ENCODE results near the gene ASB17. TPM values are rescaled to one million over a fixed set of nuclear protein-coding genes. Genes with fewer than 3 reads are reported as not detected.
A peak's percentile ranks its signal among the peaks of the same experiment; 100 is the strongest.
"Not testable (repeated sequence)": the region's sequence is repeated elsewhere in the genome, so short reads cannot be mapped to it uniquely, and the experiment has no call there.

The ASB17 gene
- total and polyA plus RNA-seq, 9 donors, result not detected

- WGBS (ENCODE audit: insufficient coverage), result no CpG with 5 or more reads among the region's 1 CpG
- Histone ChIP-seq H3K27ac (ENCODE audit: low read length) (no peak overlapping the region), H3K4me3 (ENCODE audit: low read length) (no peak overlapping the region), H3K27me3 (ENCODE audit: control insufficient read depth, insufficient read depth, low read length) (no peaks in the 10 kb centered on the region), H3K9me3 (replicated peaks; ENCODE audit: control insufficient read depth, low read depth, low read length) (no peaks in the 10 kb centered on the region), H3K36me3 (ENCODE audit: control insufficient read depth, insufficient read depth, low read length) (no peaks in the 10 kb centered on the region), H3K4me1 (ENCODE audit: control insufficient read depth, insufficient read depth, low read length) (no peaks in the 10 kb centered on the region)
- no peak for DNase-seq
Observed at GRCh38 chr1:75952016-75952415, 19.8 kb upstream of the ASB17 start.

GRCh38 chr1:75950176-75950575 lies 18.0 kb upstream of the ASB17 start:
- no peak overlapping the region for H3K27ac ChIP-seq (ENCODE audit: low read length)
- H3K9me3 ChIP-seq (replicated peaks; ENCODE audit: control insufficient read depth, low read depth, low read length), result no peaks in the 10 kb centered on the region
- no CpG with 5 or more reads among the region's 3 CpGs for WGBS (ENCODE audit: insufficient coverage)
- H3K27me3 ChIP-seq (ENCODE audit: control insufficient read depth, insufficient read depth, low read length), result no peaks in the 10 kb centered on the region
- no peaks in the 10 kb centered on the region for H3K4me1 ChIP-seq (ENCODE audit: control insufficient read depth, insufficient read depth, low read length)
- no peak overlapping the region for H3K4me3 ChIP-seq (ENCODE audit: low read length)
- no peak for DNase-seq
- no peaks in the 10 kb centered on the region for H3K36me3 ChIP-seq (ENCODE audit: control insufficient read depth, insufficient read depth, low read length)

GRCh38 chr1:75943037-75943436 lies 10.8 kb upstream of the ASB17 start:
- H3K36me3 ChIP-seq (ENCODE audit: control insufficient read depth, insufficient read depth, low read length); H3K9me3 ChIP-seq (replicated peaks; ENCODE audit: control insufficient read depth, low read depth, low read length); H3K4me3 ChIP-seq (ENCODE audit: low read length); H3K27me3 ChIP-seq (ENCODE audit: control insufficient read depth, insufficient read depth, low read length); H3K27ac ChIP-seq (ENCODE audit: low read length); H3K4me1 ChIP-seq (ENCODE audit: control insufficient read depth, insufficient read depth, low read length): not testable (repeated sequence)
- DNase-seq, result peak; percentile 11
- 74% methylated on average over 3 of the region's 4 CpGs for WGBS (ENCODE audit: insufficient coverage)

DNA sequence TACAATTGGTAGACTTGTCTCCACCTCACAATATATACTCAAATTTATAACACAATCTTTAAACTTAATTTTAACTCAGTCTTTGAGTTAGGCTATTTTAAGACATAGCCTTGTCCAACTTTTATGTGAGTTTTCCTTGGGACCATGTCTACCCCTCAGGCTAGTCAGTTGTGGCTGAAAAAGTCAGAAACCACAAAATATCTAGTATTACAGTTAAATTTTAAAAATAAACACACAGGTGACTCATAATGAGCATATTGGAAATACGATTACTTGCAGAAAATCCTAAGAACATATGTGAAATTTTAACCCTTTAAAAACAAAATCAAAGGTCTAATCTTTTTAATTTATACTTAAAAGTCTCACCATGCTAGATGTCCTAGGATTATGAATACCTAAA lies 4.8 kb upstream of the ASB17 start:
- WGBS (ENCODE audit: insufficient coverage), result no CpG with 5 or more reads among the region's 1 CpG
- Histone ChIP-seq H3K36me3 (ENCODE audit: control insufficient read depth, insufficient read depth, low read length) (no peaks in the 10 kb centered on the region), H3K27me3 (ENCODE audit: control insufficient read depth, insufficient read depth, low read length) (no peaks in the 10 kb centered on the region), H3K27ac (ENCODE audit: low read length) (no peak overlapping the region), H3K9me3 (replicated peaks; ENCODE audit: control insufficient read depth, low read depth, low read length) (no peaks in the 10 kb centered on the region), H3K4me3 (ENCODE audit: low read length) (no peak overlapping the region), H3K4me1 (ENCODE audit: control insufficient read depth, insufficient read depth, low read length) (no peaks in the 10 kb centered on the region)
- no peak for DNase-seq

DNA sequence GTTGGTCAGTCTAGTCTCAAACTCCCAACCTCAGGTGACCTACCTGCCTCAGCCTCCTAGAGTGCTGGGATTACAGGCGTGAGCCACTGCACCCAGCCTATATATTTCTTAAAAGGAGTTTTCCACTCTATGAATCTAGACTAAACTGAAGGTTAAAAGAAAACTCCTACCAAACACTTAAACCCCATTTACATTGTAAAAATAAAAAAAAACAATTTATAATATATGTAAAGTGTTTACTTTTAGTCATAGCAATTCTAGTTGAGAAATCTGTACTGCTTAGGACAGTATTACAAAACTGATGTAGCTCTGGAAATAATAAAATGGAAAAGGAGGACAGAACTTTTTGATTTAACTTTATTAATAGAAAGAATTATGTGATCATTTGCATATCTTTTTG lies 9.5 kb downstream of the ASB17 start:
- WGBS (ENCODE audit: insufficient coverage), result no CpG with 5 or more reads among the region's 1 CpG
- no peak overlapping the region for H3K4me3 ChIP-seq (ENCODE audit: low read length)
- DNase-seq, result no peak
- no peaks in the 10 kb centered on the region for H3K4me1 ChIP-seq (ENCODE audit: control insufficient read depth, insufficient read depth, low read length)
- H3K36me3 ChIP-seq (ENCODE audit: control insufficient read depth, insufficient read depth, low read length), result no peaks in the 10 kb centered on the region
- H3K27me3 ChIP-seq (ENCODE audit: control insufficient read depth, insufficient read depth, low read length), result no peaks in the 10 kb centered on the region
- H3K27ac ChIP-seq (ENCODE audit: low read length), result no peak overlapping the region
- H3K9me3 ChIP-seq (replicated peaks; ENCODE audit: control insufficient read depth, low read depth, low read length), result no peaks in the 10 kb centered on the region

GRCh38 chr1:75916834-75917233 lies 15.4 kb downstream of the ASB17 start:
- no peaks in the 10 kb centered on the region for H3K9me3 ChIP-seq (replicated peaks; ENCODE audit: control insufficient read depth, low read depth, low read length)
- H3K4me1 ChIP-seq (ENCODE audit: control insufficient read depth, insufficient read depth, low read length), result no peaks in the 10 kb centered on the region
- H3K27ac ChIP-seq (ENCODE audit: low read length), result no peak overlapping the region
- H3K36me3 ChIP-seq (ENCODE audit: control insufficient read depth, insufficient read depth, low read length), result no peaks in the 10 kb centered on the region
- 92% methylated on average over 2 of the region's 2 CpGs for WGBS (ENCODE audit: insufficient coverage)
- H3K4me3 ChIP-seq (ENCODE audit: low read length), result no peak overlapping the region
- no peaks in the 10 kb centered on the region for H3K27me3 ChIP-seq (ENCODE audit: control insufficient read depth, insufficient read depth, low read length)
- no peak for DNase-seq

- Histone ChIP-seq H3K36me3 (ENCODE audit: control insufficient read depth, insufficient read depth, low read length) (no peaks in the 10 kb centered on the region), H3K4me1 (ENCODE audit: control insufficient read depth, insufficient read depth, low read length) (no peaks in the 10 kb centered on the region), H3K4me3 (ENCODE audit: low read length) (no peak overlapping the region), H3K27ac (ENCODE audit: low read length) (no peak overlapping the region), H3K27me3 (ENCODE audit: control insufficient read depth, insufficient read depth, low read length) (no peaks in the 10 kb centered on the region), H3K9me3 (replicated peaks; ENCODE audit: control insufficient read depth, low read depth, low read length) (no peaks in the 10 kb centered on the region)
- no CpG with 5 or more reads among the region's 2 CpGs for WGBS (ENCODE audit: insufficient coverage)
- peak; percentile 37 for DNase-seq
Observed at GRCh38 chr1:75908717-75909152, 23.5 kb downstream of the ASB17 start.

DNA sequence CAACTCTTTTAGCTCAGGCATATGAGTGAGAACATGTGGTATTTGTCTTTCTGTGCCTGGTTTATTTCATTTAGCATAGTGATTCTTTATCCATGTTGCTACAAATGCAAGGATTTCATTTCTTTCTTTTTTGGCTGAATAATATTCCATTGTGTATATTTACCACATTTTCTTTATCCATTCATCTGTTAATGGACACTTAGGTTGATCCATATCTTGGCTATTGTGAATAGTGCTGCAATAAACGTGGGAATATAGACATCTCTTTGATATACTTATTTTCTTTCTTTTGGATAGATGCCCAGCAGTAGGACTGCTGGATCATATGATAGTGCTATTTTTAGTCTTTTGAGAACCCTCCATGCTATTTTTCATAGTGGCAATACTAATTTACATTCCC lies 30.8 kb downstream of the ASB17 start:
- Histone ChIP-seq H3K4me3 (ENCODE audit: low read length) (no peak overlapping the region), H3K27ac (ENCODE audit: low read length) (no peak overlapping the region), H3K27me3 (ENCODE audit: control insufficient read depth, insufficient read depth, low read length) (no peaks in the 10 kb centered on the region), H3K9me3 (replicated peaks; ENCODE audit: control insufficient read depth, low read depth, low read length) (no peaks in the 10 kb centered on the region), H3K4me1 (ENCODE audit: control insufficient read depth, insufficient read depth, low read length) (no peaks in the 10 kb centered on the region), H3K36me3 (ENCODE audit: control insufficient read depth, insufficient read depth, low read length) (no peaks in the 10 kb centered on the region)
- no CpG with 5 or more reads among the region's 1 CpG for WGBS (ENCODE audit: insufficient coverage)
- DNase-seq, result no peak

DNA sequence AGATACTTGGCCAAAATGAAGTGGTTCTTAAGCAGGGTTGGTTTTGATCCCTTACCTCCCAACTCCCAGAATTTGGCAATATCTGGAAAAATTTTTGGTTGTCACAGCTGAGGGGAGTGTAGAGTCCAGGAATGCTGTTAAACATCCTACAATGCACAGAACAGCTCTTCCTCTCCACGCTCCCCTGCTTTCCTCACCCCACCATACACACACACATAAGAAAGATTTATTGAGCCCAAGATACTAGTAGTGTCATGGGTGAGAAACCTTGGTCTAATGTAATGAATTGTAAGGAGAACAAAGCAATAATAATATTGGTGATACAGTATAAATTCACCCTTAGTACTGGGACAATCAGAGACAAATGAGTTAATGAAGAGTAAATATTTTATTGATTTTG lies 47.8 kb downstream of the ASB17 start:
- Histone ChIP-seq H3K36me3 (ENCODE audit: control insufficient read depth, insufficient read depth, low read length) (no peaks in the 10 kb centered on the region), H3K27me3 (ENCODE audit: control insufficient read depth, insufficient read depth, low read length) (no peaks in the 10 kb centered on the region), H3K4me3 (ENCODE audit: low read length) (no peak overlapping the region), H3K27ac (ENCODE audit: low read length) (no peak overlapping the region), H3K4me1 (ENCODE audit: control insufficient read depth, insufficient read depth, low read length) (no peaks in the 10 kb centered on the region), H3K9me3 (replicated peaks; ENCODE audit: control insufficient read depth, low read depth, low read length) (no peaks in the 10 kb centered on the region)
- WGBS (ENCODE audit: insufficient coverage), result no CpG with 5 or more reads among the region's 1 CpG
- no peak for DNase-seq

GRCh38 chr1:75879985-75880384 lies 52.2 kb downstream of the ASB17 start:
- DNase-seq, result no peak
- Histone ChIP-seq H3K27me3 (ENCODE audit: control insufficient read depth, insufficient read depth, low read length) (no peaks in the 10 kb centered on the region), H3K9me3 (replicated peaks; ENCODE audit: control insufficient read depth, low read depth, low read length) (no peaks in the 10 kb centered on the region), H3K4me1 (ENCODE audit: control insufficient read depth, insufficient read depth, low read length) (no peaks in the 10 kb centered on the region), H3K4me3 (ENCODE audit: low read length) (no peak overlapping the region), H3K36me3 (ENCODE audit: control insufficient read depth, insufficient read depth, low read length) (no peaks in the 10 kb centered on the region), H3K27ac (ENCODE audit: low read length) (no peak overlapping the region)
- no CpG with 5 or more reads among the region's 1 CpG for WGBS (ENCODE audit: insufficient coverage)

GRCh38 chr1:75870951-75871350 lies 61.3 kb downstream of the ASB17 start:
- Histone ChIP-seq H3K27ac (ENCODE audit: low read length) (no peak overlapping the region), H3K36me3 (ENCODE audit: control insufficient read depth, insufficient read depth, low read length) (no peaks in the 10 kb centered on the region), H3K4me1 (ENCODE audit: control insufficient read depth, insufficient read depth, low read length) (no peaks in the 10 kb centered on the region), H3K9me3 (replicated peaks; ENCODE audit: control insufficient read depth, low read depth, low read length) (no peaks in the 10 kb centered on the region), H3K27me3 (ENCODE audit: control insufficient read depth, insufficient read depth, low read length) (no peaks in the 10 kb centered on the region), H3K4me3 (ENCODE audit: low read length) (no peak overlapping the region)
- no CpG with 5 or more reads among the region's 1 CpG for WGBS (ENCODE audit: insufficient coverage)
- no peak for DNase-seq

Measured in muscle of leg (tissue), 11 donors.